GM23338 (cell line): ENCODE measurements around the gene ARMC5. TPM values are rescaled to one million over a fixed set of nuclear protein-coding genes. Genes with fewer than 3 reads are reported as not detected.
"Not testable (repeated sequence)": the region's sequence is repeated elsewhere in the genome, so short reads cannot be mapped to it uniquely, and the experiment has no call there.

Source experiments
- ATAC-seq: fragments of 200-7000 bp; cut with Tn5 transposase; 3 replicates; pipeline ENCODE4 v1.9.1; 2020
- DNase-seq: peaks from one replicate; pipeline ENCODE4 v3.0.0-alpha.2; 2015; ENCODE audit warnings: low spot score
- H2AFZ ChIP-seq: fragments of 200-600 bp; sonication (generic); 2 replicates; pipeline ENCODE4 v1.8.0; 2016; ENCODE audit warnings: antibody characterized with exemption, mild to moderate bottlenecking, moderate library complexity
- H3F3A ChIP-seq: fragments of 200-600 bp; sonication (generic); replicated peaks from 2 replicates; pipeline ENCODE4 v1.8.0; 2017; ENCODE audit warnings: antibody characterized with exemption, mixed run types, low read depth
- H3K27ac ChIP-seq: fragments of 200-600 bp; sonication (generic); 2 replicates; pipeline ENCODE4 v1.6.1; 2016; ENCODE audit warnings: low read depth
- H3K27me3 ChIP-seq: fragments of 200-600 bp; sonication (generic); 2 replicates; pipeline ENCODE4 v1.8.0; 2016; ENCODE audit warnings: mild to moderate bottlenecking, mixed run types, moderate library complexity; ENCODE audit not compliant: insufficient read depth
- H3K36me3 ChIP-seq: fragments of 200-600 bp; sonication (generic); 2 replicates; pipeline ENCODE4 v1.8.0; 2016; ENCODE audit warnings: mild to moderate bottlenecking; ENCODE audit not compliant: insufficient read depth
- H3K4me1 ChIP-seq: fragments of 200-600 bp; sonication (generic); 2 replicates; pipeline ENCODE4 v1.8.0; 2016; ENCODE audit warnings: mild to moderate bottlenecking, moderate library complexity; ENCODE audit not compliant: insufficient read depth
- H3K4me2 ChIP-seq: fragments of 200-600 bp; sonication (generic); 2 replicates; pipeline ENCODE4 v1.7.1; 2017; ENCODE audit warnings: mixed run types
- H3K4me3 ChIP-seq: fragments of 200-600 bp; sonication (generic); 2 replicates; pipeline ENCODE4 v1.6.1; 2016; ENCODE audit warnings: mixed run types
- H3K79me2 ChIP-seq: fragments of 200-600 bp; sonication (generic); replicated peaks from 2 replicates; pipeline ENCODE4 v1.8.0; 2017; ENCODE audit warnings: mild to moderate bottlenecking; ENCODE audit not compliant: insufficient read depth
- H3K9me2 ChIP-seq: fragments of 200-600 bp; sonication (generic); 2 replicates; pipeline ENCODE4 v1.8.0; 2017; ENCODE audit not compliant: insufficient read depth
- H4K20me1 ChIP-seq: fragments of 200-600 bp; sonication (generic); replicated peaks from 2 replicates; pipeline ENCODE4 v1.8.0; 2017; ENCODE audit warnings: mild to moderate bottlenecking; ENCODE audit not compliant: insufficient read depth
- H3K27ac Mint-ChIP-seq: 2 replicates; pipeline ENCODE4 v1.8.0; 2020; ENCODE audit warnings: inconsistent platforms, mild to moderate bottlenecking, moderate library complexity, mixed read lengths
- H3K27me3 Mint-ChIP-seq: 3 replicates; pipeline ENCODE4 v1.8.0; 2022; ENCODE audit warnings: low read depth, mild to moderate bottlenecking, moderate library complexity, mixed read lengths, inconsistent platforms; ENCODE audit not compliant: insufficient read depth, poor library complexity
- H3K36me3 Mint-ChIP-seq: 3 replicates; pipeline ENCODE4 v1.8.0; 2021; ENCODE audit warnings: low read depth, mild to moderate bottlenecking, inconsistent platforms, moderate library complexity, mixed read lengths
- H3K4me1 Mint-ChIP-seq: 3 replicates; pipeline ENCODE4 v1.8.0; 2020; ENCODE audit warnings: mild to moderate bottlenecking, inconsistent platforms, mixed read lengths
- H3K4me3 Mint-ChIP-seq: 3 replicates; pipeline ENCODE4 v1.8.0; 2021; ENCODE audit warnings: moderate library complexity, mild to moderate bottlenecking, inconsistent platforms, mixed read lengths
- H3K9me3 Mint-ChIP-seq: 3 replicates; pipeline ENCODE4 v1.8.0; 2020; ENCODE audit warnings: moderate library complexity, mild to moderate bottlenecking, inconsistent platforms, mixed read lengths
- EZH2 ChIP-seq: fragments of 200-600 bp; sonication (generic); IDR thresholded peaks from one replicate; pipeline ENCODE4 v1.8.0; 2017; ENCODE audit warnings: antibody characterized with exemption, mild to moderate bottlenecking, low read depth; ENCODE audit not compliant: unreplicated experiment
- POLR2AphosphoS5 ChIP-seq: IDR thresholded peaks from 2 replicates; pipeline ENCODE4 v1.6.1; 2016; ENCODE audit warnings: antibody characterized with exemption, low read depth
- ZNF114 ChIP-seq: fragments of 250-450 bp; sonication (Bioruptor Pico); IDR thresholded peaks from 2 replicates; pipeline ENCODE4 v1.5.0; 2020; ENCODE audit warnings: mild to moderate bottlenecking, moderate library complexity
- ZNF331 ChIP-seq: fragments of 250-450 bp; sonication (Bioruptor Pico); IDR thresholded peaks from 2 replicates; pipeline ENCODE4 v1.5.0; 2020; ENCODE audit warnings: low read depth, mild to moderate bottlenecking, moderate library complexity
- polyA plus RNA-seq: library from polyadenylated mRNA; unstranded; fragments of >200 nt; fragmentation: Nextera tagmentation; extraction: Ambion mirVana; gene quantifications from 2 replicates; pipeline ENCODE4 v1.2.1, GENCODE V29; 2016
- total RNA-seq: library from RNA; depleted of rRNA; stranded (reverse); fragments of >200 nt; shearing (Covaris generic); gene quantifications from 2 replicates; pipeline ENCODE4 v1.2.3, GENCODE V29; 2014
- TF ChIP-seq, protein P1 (sequence below), 2 experiments: fragments of 200-600 bp in 1 of 2; sonication (generic) in 1 of 2; conservative IDR thresholded peaks; 2 replicates each; pipeline versions ENCODE4 v1.5.1 to v1.6.1; 2016 to 2017; ENCODE audit warnings: antibody characterized with exemption in 2 of 2, low read depth in 2 of 2, mild to moderate bottlenecking in 2 of 2, moderate library complexity in 1 of 2
- TF ChIP-seq, protein P2 (sequence below): IDR thresholded peaks from one replicate; pipeline ENCODE4 v1.6.1; 2018; ENCODE audit warnings: antibody characterized with exemption; ENCODE audit not compliant: unreplicated experiment

ARMC5 gene
- total and polyA plus RNA-seq, 2 experiments from 2014 or later = 5.9 to 11.3 TPM

DNA sequence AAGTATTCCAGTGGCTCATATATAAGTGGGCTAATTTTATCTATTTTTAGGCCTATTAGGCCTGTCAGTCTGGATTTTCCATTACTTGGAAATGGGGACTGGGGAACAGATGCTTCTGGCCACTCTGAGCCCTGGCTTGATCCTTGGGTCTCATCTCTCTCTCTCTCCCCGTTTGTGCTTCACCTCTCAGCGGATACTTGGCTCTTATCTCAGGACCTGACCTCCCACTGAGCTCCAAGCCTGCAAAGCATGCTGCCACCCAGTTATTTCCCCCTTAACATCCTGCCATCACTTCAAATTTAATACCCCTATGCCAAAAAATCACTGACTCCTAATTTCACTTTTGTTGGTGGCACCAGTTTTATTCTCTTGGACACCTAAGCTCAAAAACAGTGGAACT, 20.9 kb upstream of the ARMC5 start:
- Histone ChIP-seq H3K9me2 (no peaks in the 10 kb centered on the region), H3K4me3 (no peak overlapping the region), H2AFZ (no peak overlapping the region), H3K4me1 (no peaks in the 10 kb centered on the region), H3K36me3 (no peaks in the 10 kb centered on the region), H3F3A (no peaks in the 10 kb centered on the region), H3K4me2 (no peak overlapping the region), H3K27ac (no peak overlapping the region), H3K27me3 (peaks cover 6% of the 10 kb centered on the region; the same call in 1 of the 2 replicates), H4K20me1 (no peaks in the 10 kb centered on the region), H3K79me2 (no peaks in the 10 kb centered on the region)
- peaks cover 6% of the 10 kb centered on the region for H3K27me3 Mint-ChIP-seq
- ATAC-seq = no peak
- no peak overlapping the region for H3K27ac Mint-ChIP-seq
- H3K36me3 Mint-ChIP-seq = no peaks in the 10 kb centered on the region
- peaks cover 4% of the 10 kb centered on the region for H3K4me1 Mint-ChIP-seq
- TF ChIP-seq ZNF114 (CRISPR knock-in tag) (no peak), ZNF331 (CRISPR knock-in tag) (no peak), POLR2AphosphoS5 (no peak)
- TF ChIP-seq, protein P1, sequence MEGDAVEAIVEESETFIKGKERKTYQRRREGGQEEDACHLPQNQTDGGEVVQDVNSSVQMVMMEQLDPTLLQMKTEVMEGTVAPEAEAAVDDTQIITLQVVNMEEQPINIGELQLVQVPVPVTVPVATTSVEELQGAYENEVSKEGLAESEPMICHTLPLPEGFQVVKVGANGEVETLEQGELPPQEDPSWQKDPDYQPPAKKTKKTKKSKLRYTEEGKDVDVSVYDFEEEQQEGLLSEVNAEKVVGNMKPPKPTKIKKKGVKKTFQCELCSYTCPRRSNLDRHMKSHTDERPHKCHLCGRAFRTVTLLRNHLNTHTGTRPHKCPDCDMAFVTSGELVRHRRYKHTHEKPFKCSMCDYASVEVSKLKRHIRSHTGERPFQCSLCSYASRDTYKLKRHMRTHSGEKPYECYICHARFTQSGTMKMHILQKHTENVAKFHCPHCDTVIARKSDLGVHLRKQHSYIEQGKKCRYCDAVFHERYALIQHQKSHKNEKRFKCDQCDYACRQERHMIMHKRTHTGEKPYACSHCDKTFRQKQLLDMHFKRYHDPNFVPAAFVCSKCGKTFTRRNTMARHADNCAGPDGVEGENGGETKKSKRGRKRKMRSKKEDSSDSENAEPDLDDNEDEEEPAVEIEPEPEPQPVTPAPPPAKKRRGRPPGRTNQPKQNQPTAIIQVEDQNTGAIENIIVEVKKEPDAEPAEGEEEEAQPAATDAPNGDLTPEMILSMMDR (conservative IDR thresholded peaks at IDR 0.05; ENCODE audit: low read depth in 2 of 2) = no peak
- H3K9me3 Mint-ChIP-seq = no peaks in the 10 kb centered on the region; the same call in 2 of the 3 replicates
- DNase-seq = no peak
- H3K4me3 Mint-ChIP-seq = no peak overlapping the region

- H3K27me3 Mint-ChIP-seq, H3K27ac ChIP-seq, H3K27me3 ChIP-seq, H3K9me3 Mint-ChIP-seq, H3K4me1 Mint-ChIP-seq, H4K20me1 ChIP-seq, H3K79me2 ChIP-seq, ATAC-seq, H3K36me3 Mint-ChIP-seq, H3K4me2 ChIP-seq, H3K27ac Mint-ChIP-seq, H3K9me2 ChIP-seq, H3K4me3 ChIP-seq, H3K36me3 ChIP-seq, DNase-seq, H3K4me1 ChIP-seq, H3K4me3 Mint-ChIP-seq, H3F3A ChIP-seq, H2AFZ ChIP-seq: not testable (repeated sequence)
These were observed 20.3 kb upstream of the ARMC5 start for GRCh38 chr16:31439023-31439422.

DNA sequence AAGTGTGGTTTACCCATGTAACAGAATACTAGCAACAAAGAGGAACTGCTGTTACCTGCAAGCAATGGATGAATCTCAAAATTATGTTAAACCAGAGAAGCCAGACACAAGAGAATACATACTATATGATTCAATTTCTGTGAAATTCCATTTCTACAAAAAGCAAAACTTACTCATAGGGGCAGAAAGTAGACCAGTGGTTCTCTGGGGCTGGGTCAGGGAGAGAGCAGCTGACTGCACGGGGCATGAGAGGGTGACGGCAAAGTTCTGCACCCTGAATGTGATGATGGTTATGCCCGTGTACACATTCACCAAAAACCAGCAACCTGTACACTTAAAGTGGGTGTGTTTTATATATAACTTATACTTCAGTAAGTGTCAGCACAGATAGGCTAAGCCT, 19.8 kb upstream of the ARMC5 start:
- no peaks in the 10 kb centered on the region for H3K4me1 ChIP-seq
- Mint-ChIP-seq H3K27ac (no peak overlapping the region), H3K4me3 (no peak overlapping the region), H3K27me3 (peaks cover 4% of the 10 kb centered on the region), H3K4me1 (peaks cover 4% of the 10 kb centered on the region), H3K36me3 (no peaks in the 10 kb centered on the region), H3K9me3 (no peaks in the 10 kb centered on the region; the same call in 2 of the 3 replicates)
- peaks cover 6% of the 10 kb centered on the region; the same call in 1 of the 2 replicates for H3K27me3 ChIP-seq
- H3K4me3 ChIP-seq = no peak overlapping the region
- no peak overlapping the region for H3K4me2 ChIP-seq
- no peaks in the 10 kb centered on the region for H3F3A ChIP-seq
- H3K27ac ChIP-seq = no peak overlapping the region
- H2AFZ ChIP-seq = no peak overlapping the region
- H3K9me2 ChIP-seq = no peaks in the 10 kb centered on the region
- no peaks in the 10 kb centered on the region for H3K36me3 ChIP-seq
- no peak for DNase-seq
- no peaks in the 10 kb centered on the region for H4K20me1 ChIP-seq
- no peak for ATAC-seq
- no peaks in the 10 kb centered on the region for H3K79me2 ChIP-seq
- TF ChIP-seq EZH2 (no peak), ZNF331 (CRISPR knock-in tag) (no peak)
- TF ChIP-seq, protein P2, sequence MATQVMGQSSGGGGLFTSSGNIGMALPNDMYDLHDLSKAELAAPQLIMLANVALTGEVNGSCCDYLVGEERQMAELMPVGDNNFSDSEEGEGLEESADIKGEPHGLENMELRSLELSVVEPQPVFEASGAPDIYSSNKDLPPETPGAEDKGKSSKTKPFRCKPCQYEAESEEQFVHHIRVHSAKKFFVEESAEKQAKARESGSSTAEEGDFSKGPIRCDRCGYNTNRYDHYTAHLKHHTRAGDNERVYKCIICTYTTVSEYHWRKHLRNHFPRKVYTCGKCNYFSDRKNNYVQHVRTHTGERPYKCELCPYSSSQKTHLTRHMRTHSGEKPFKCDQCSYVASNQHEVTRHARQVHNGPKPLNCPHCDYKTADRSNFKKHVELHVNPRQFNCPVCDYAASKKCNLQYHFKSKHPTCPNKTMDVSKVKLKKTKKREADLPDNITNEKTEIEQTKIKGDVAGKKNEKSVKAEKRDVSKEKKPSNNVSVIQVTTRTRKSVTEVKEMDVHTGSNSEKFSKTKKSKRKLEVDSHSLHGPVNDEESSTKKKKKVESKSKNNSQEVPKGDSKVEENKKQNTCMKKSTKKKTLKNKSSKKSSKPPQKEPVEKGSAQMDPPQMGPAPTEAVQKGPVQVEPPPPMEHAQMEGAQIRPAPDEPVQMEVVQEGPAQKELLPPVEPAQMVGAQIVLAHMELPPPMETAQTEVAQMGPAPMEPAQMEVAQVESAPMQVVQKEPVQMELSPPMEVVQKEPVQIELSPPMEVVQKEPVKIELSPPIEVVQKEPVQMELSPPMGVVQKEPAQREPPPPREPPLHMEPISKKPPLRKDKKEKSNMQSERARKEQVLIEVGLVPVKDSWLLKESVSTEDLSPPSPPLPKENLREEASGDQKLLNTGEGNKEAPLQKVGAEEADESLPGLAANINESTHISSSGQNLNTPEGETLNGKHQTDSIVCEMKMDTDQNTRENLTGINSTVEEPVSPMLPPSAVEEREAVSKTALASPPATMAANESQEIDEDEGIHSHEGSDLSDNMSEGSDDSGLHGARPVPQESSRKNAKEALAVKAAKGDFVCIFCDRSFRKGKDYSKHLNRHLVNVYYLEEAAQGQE = no peak
